IPS-18c (cell line): ENCODE measurements around the gene INS.
"Not testable (repeated sequence)": the region's sequence is repeated elsewhere in the genome, so short reads cannot be mapped to it uniquely, and the experiment has no call there.

Experiments used
- H3K4me3 ChIP-seq: 2 replicates; pipeline ENCODE4 v1.7.0; 2013; ENCODE audit warnings: low read depth, mild to moderate bottlenecking, low read length, moderate library complexity; ENCODE audit not compliant: insufficient read depth
- H3K9me3 ChIP-seq: one replicate; pipeline ENCODE4 v1.6.1; 2013; ENCODE audit warnings: mild to moderate bottlenecking, low read length, moderate library complexity; ENCODE audit not compliant: control insufficient read depth, insufficient read depth

Gene INS

GRCh38 chr11:2132874-2133240, 28.2 kb downstream of the INS start:
- Histone ChIP-seq H3K4me3 (no peak overlapping the region), H3K9me3 (no peaks in the 10 kb centered on the region)

- Histone ChIP-seq H3K9me3 (no peaks in the 10 kb centered on the region), H3K4me3 (no peak overlapping the region)
Measured at GRCh38 chr11:2132246-2132645, 28.8 kb downstream of the INS start.

GRCh38 chr11:2131371-2132236, 29.4 kb downstream of the INS start:
- Histone ChIP-seq H3K4me3 (no peak overlapping the region), H3K9me3 (no peaks in the 10 kb centered on the region)

- no peaks in the 10 kb centered on the region for H3K9me3 ChIP-seq
Measured at GRCh38 chr11:2130881-2131352, 30.1 kb downstream of the INS start.

GRCh38 chr11:2129699-2130366, 31.2 kb downstream of the INS start:
- Histone ChIP-seq H3K4me3 (no peak overlapping the region), H3K9me3 (no peaks in the 10 kb centered on the region)

More at GRCh38 chr11:2130881-2131352, 30.1 kb downstream of the INS start:
- no peak overlapping the region for H3K4me3 ChIP-seq

GRCh38 chr11:2129308-2129698, 31.7 kb downstream of the INS start:
- Histone ChIP-seq H3K9me3 (no peaks in the 10 kb centered on the region), H3K4me3 (no peak overlapping the region)

- Histone ChIP-seq H3K4me3 (no peak overlapping the region), H3K9me3 (no peaks in the 10 kb centered on the region)
Measured at GRCh38 chr11:2128511-2129307, 32.3 kb downstream of the INS start.

- no peaks in the 10 kb centered on the region for H3K9me3 ChIP-seq
- H3K4me3 ChIP-seq, result no peak overlapping the region
Measured at GRCh38 chr11:2128130-2128510, 32.9 kb downstream of the INS start.

GRCh38 chr11:2127482-2128129, 33.4 kb downstream of the INS start:
- no peak overlapping the region for H3K4me3 ChIP-seq
- no peaks in the 10 kb centered on the region for H3K9me3 ChIP-seq

GRCh38 chr11:2126520-2127085, 34.4 kb downstream of the INS start:
- Histone ChIP-seq H3K4me3 (no peak overlapping the region), H3K9me3 (no peaks in the 10 kb centered on the region)

- not testable (repeated sequence) for H3K9me3 ChIP-seq, H3K4me3 ChIP-seq
Measured at GRCh38 chr11:2124736-2125484, 36.1 kb downstream of the INS start.

GRCh38 chr11:2123628-2123960, 37.4 kb downstream of the INS start:
- Histone ChIP-seq H3K9me3 (no peaks in the 10 kb centered on the region), H3K4me3 (no peak overlapping the region)

- Histone ChIP-seq H3K4me3 (no peak overlapping the region), H3K9me3 (no peaks in the 10 kb centered on the region)
Measured at GRCh38 chr11:2122907-2123627, 37.9 kb downstream of the INS start.

GRCh38 chr11:2122222-2122906, 38.6 kb downstream of the INS start:
- no peak overlapping the region for H3K4me3 ChIP-seq
- no peaks in the 10 kb centered on the region for H3K9me3 ChIP-seq
